IMR-90 (cell line): Measurements from ENCODE around the gene HMGA1. TPM values are rescaled to one million over a fixed set of nuclear protein-coding genes. Genes with fewer than 3 reads are reported as not detected.

Experiments used
- ATAC-seq: fragments of 200-7000 bp; cut with Tn5 transposase; 2 replicates; pipeline ENCODE4 v1.9.1; 2020; ENCODE audit warnings: low read depth, mild to moderate bottlenecking, moderate library complexity
- BruUV-seq: library from RNA; stranded (reverse); fragments of 400-500 nt; replicated peaks from 2 replicates; lab custom pipeline; 2021; lab: Mats Ljungman, UMichigan
- CTCF ChIA-PET: fragments of 300-600 bp; formaldehyde crosslinking; extraction: SDS; loops from one replicate; lab custom pipeline; 2021; ENCODE audit warnings: antibody characterized with exemption; lab: Yijun Ruan, JAX
- POLR2A ChIA-PET: fragments of 300-600 bp; sonication (Branson Sonifier 250); formaldehyde crosslinking; loops from one replicate; lab custom pipeline; 2022; ENCODE audit warnings: antibody characterized with exemption; ENCODE audit not compliant: unreplicated experiment; lab: Charles Lee
- DNase-seq: peaks from one replicate; pipeline ENCODE4 v3.0.0; 2013
- H2AFZ ChIP-seq: replicated peaks from 2 replicates; pipeline ENCODE3; 2013; ENCODE audit warnings: low read length, mild to moderate bottlenecking; ENCODE audit not compliant: poor library complexity
- H2AK5ac ChIP-seq: 2 replicates; pipeline ENCODE4 v1.6.1; 2013; ENCODE audit warnings: low read depth, low read length, inconsistent platforms
- H2AK9ac ChIP-seq: replicated peaks from 2 replicates; pipeline ENCODE3; 2013; ENCODE audit warnings: mild to moderate bottlenecking, low read depth, low read length, moderate library complexity; ENCODE audit not compliant: poor library complexity
- H2BK120ac ChIP-seq: 2 replicates; pipeline ENCODE4 v1.6.1; 2013; ENCODE audit warnings: low read depth, low read length, inconsistent platforms
- H2BK15ac ChIP-seq: 3 replicates; pipeline ENCODE4 v1.6.1; 2013; ENCODE audit warnings: low read depth, low read length, inconsistent platforms
- H2BK20ac ChIP-seq: 2 replicates; pipeline ENCODE4 v1.6.1; 2013; ENCODE audit warnings: low read depth, mild to moderate bottlenecking, inconsistent platforms, low read length, moderate library complexity
- H2BK5ac ChIP-seq: 2 replicates; pipeline ENCODE4 v1.6.1; 2013; ENCODE audit warnings: mild to moderate bottlenecking, low read depth, low read length, inconsistent platforms; ENCODE audit not compliant: poor library complexity, severe bottlenecking
- H3K14ac ChIP-seq: replicated peaks from 2 replicates; pipeline ENCODE4 v1.6.1; 2013; ENCODE audit warnings: low read depth, low read length, inconsistent platforms
- H3K18ac ChIP-seq: 2 replicates; pipeline ENCODE4 v1.6.1; 2013; ENCODE audit warnings: low read depth, low read length, control low read depth
- H3K23ac ChIP-seq: 2 replicates; pipeline ENCODE4 v1.6.1; 2013; ENCODE audit warnings: low read depth, low read length, inconsistent platforms
- H3K27ac ChIP-seq: 2 replicates; pipeline ENCODE4 v1.5.1; 2013; ENCODE audit warnings: mild to moderate bottlenecking, control low read depth, low read length; ENCODE audit not compliant: insufficient read depth
- H3K27me3 ChIP-seq: 2 replicates; pipeline ENCODE4 v1.6.1; 2013; ENCODE audit warnings: low read length; ENCODE audit not compliant: control insufficient read depth, insufficient read depth
- H3K36me3 ChIP-seq: 2 replicates; pipeline ENCODE4 v1.6.1; 2013; ENCODE audit warnings: low read length, mixed read lengths; ENCODE audit not compliant: control insufficient read depth, insufficient read depth
- H3K4ac ChIP-seq: 2 replicates; pipeline ENCODE4 v1.6.1; 2013; ENCODE audit warnings: low read depth, low read length, inconsistent platforms
- H3K4me1 ChIP-seq: 2 replicates; pipeline ENCODE4 v1.6.1; 2013; ENCODE audit warnings: low read length, mixed read lengths; ENCODE audit not compliant: control insufficient read depth, insufficient read depth
- H3K4me2 ChIP-seq: 2 replicates; pipeline ENCODE4 v1.6.1; 2013; ENCODE audit warnings: low read depth, mild to moderate bottlenecking, control low read depth, low read length, moderate library complexity
- H3K4me3 ChIP-seq: 2 replicates; pipeline ENCODE4 v1.5.1; 2013; ENCODE audit warnings: low read depth, mild to moderate bottlenecking, control low read depth, low read length, moderate library complexity; ENCODE audit not compliant: insufficient read depth
- H3K56ac ChIP-seq: 2 replicates; pipeline ENCODE4 v1.6.1; 2013; ENCODE audit warnings: low read length, inconsistent platforms; ENCODE audit not compliant: insufficient read depth; ENCODE audit errors: extremely low read depth
- H3K79me1 ChIP-seq, 2 experiments: 2 replicates each; pipeline ENCODE4 v1.6.1; 2013; ENCODE audit warnings: low read length in 2 of 2, inconsistent platforms in 1 of 2, low read depth in 1 of 2
- H3K9ac ChIP-seq: 2 replicates; pipeline ENCODE4 v1.6.1; 2013; ENCODE audit warnings: low read depth, low read length, control low read depth
- H3K9me1 ChIP-seq: 2 replicates; pipeline ENCODE4 v1.6.1; 2013; ENCODE audit warnings: low read length, inconsistent platforms; ENCODE audit not compliant: insufficient read depth
- H3K9me3 ChIP-seq: 2 replicates; pipeline ENCODE4 v1.6.1; 2013; ENCODE audit warnings: low read length; ENCODE audit not compliant: control insufficient read depth, insufficient read depth
- H4K20me1 ChIP-seq: 2 replicates; pipeline ENCODE4 v1.6.1; 2013; ENCODE audit warnings: low read length, inconsistent platforms; ENCODE audit not compliant: insufficient read depth
- H4K5ac ChIP-seq: 2 replicates; pipeline ENCODE4 v1.6.1; 2013; ENCODE audit warnings: mild to moderate bottlenecking, low read depth, low read length, control low read depth
- H4K8ac ChIP-seq, 2 experiments: 2 replicates each; pipeline ENCODE4 v1.6.1; 2013; ENCODE audit warnings: low read depth in 2 of 2, low read length in 2 of 2, control low read depth in 1 of 2, inconsistent platforms in 1 of 2
- H4K91ac ChIP-seq: 2 replicates; pipeline ENCODE4 v1.6.1; 2013; ENCODE audit warnings: low read depth, low read length, inconsistent platforms; ENCODE audit not compliant: insufficient read depth
- BHLHE40 ChIP-seq: fragments of 150-350 bp; IDR thresholded peaks from 2 replicates; pipeline ENCODE4 v1.6.1; 2016; ENCODE audit warnings: mild to moderate bottlenecking, low read depth, low read length
- CEBPB ChIP-seq: IDR thresholded peaks from 2 replicates; pipeline ENCODE4 v1.6.1; 2012; ENCODE audit warnings: low read depth, low read length, improper control_type of control experiment
- CHD1 ChIP-seq: IDR thresholded peaks from 2 replicates; pipeline ENCODE4 v1.6.1; 2012; ENCODE audit warnings: low read depth, low read length, improper control_type of control experiment
- CTCF ChIP-seq: conservative IDR thresholded peaks from 2 replicates; pipeline ENCODE4 v1.5.1; 2012; ENCODE audit warnings: mild to moderate bottlenecking, low read depth, low read length, improper control_type of control experiment
- ELK1 ChIP-seq: fragments of 150-350 bp; IDR thresholded peaks from 2 replicates; pipeline ENCODE4 v1.6.1; 2016; ENCODE audit warnings: low read depth, mild to moderate bottlenecking, low read length, moderate library complexity, borderline replicate concordance
- FOS ChIP-seq: fragments of 150-350 bp; IDR thresholded peaks from 2 replicates; pipeline ENCODE4 v1.6.1; 2016; ENCODE audit warnings: low read depth, low read length
- MAFK ChIP-seq: IDR thresholded peaks from 2 replicates; pipeline ENCODE4 v1.6.1; 2012; ENCODE audit warnings: low read depth, low read length, improper control_type of control experiment
- MAZ ChIP-seq: IDR thresholded peaks from 2 replicates; pipeline ENCODE4 v1.6.1; 2012; ENCODE audit warnings: low read depth, mild to moderate bottlenecking, low read length, improper control_type of control experiment, moderate library complexity, borderline replicate concordance
- MXI1 ChIP-seq: IDR thresholded peaks from 2 replicates; pipeline ENCODE4 v1.6.1; 2012; ENCODE audit warnings: low read depth, mild to moderate bottlenecking, low read length, moderate library complexity, borderline replicate concordance
- POLR2A ChIP-seq: IDR thresholded peaks from 2 replicates; pipeline ENCODE4 v1.6.1; 2012; ENCODE audit warnings: mild to moderate bottlenecking, low read depth, low read length
- RAD21 ChIP-seq: IDR thresholded peaks from 2 replicates; pipeline ENCODE4 v1.6.1; 2012; ENCODE audit warnings: low read length, improper control_type of control experiment
- RCOR1 ChIP-seq: IDR thresholded peaks from 2 replicates; pipeline ENCODE4 v1.6.1; 2012; ENCODE audit warnings: mild to moderate bottlenecking, low read length, improper control_type of control experiment; ENCODE audit not compliant: insufficient replicate concordance
- RFX5 ChIP-seq: IDR thresholded peaks from 2 replicates; pipeline ENCODE4 v1.8.0; 2012; ENCODE audit warnings: low read depth, mild to moderate bottlenecking, low read length, moderate library complexity
- SMC3 ChIP-seq: fragments of 150-350 bp; IDR thresholded peaks from 2 replicates; pipeline ENCODE4 v1.6.1; 2016; ENCODE audit warnings: low read depth, mild to moderate bottlenecking, antibody characterized with exemption, low read length, moderate library complexity
- USF2 ChIP-seq: fragments of 150-350 bp; IDR thresholded peaks from 2 replicates; pipeline ENCODE4 v1.6.1; 2017; ENCODE audit warnings: mild to moderate bottlenecking, antibody characterized with exemption, low read length, low read depth
- WGBS, 2 experiments: methylation state at CpG; one replicate each; pipeline versions ENCODE4 v1.1.5 to v1.1.7; 2013; ENCODE audit warnings: missing lambda C conversion rate in 2 of 2; ENCODE audit not compliant: insufficient read length in 1 of 2; ENCODE audit errors: extremely low coverage in 2 of 2; 5-methylcytosine and 5-hydroxymethylcytosine counted together
- dilution Hi-C: fragments of 300-500 bp; cut with HindIII; formaldehyde crosslinking; loops from one replicate; pipeline ENCODE4 v1.14.3; 2018; ENCODE audit warnings: low sequenced_read_pairs; ENCODE audit not compliant: unreplicated experiment
- in situ Hi-C: fragments of 300-500 bp; cut with MboI; formaldehyde crosslinking; loops from 3 replicates; pipeline ENCODE4 v1.14.3; 2019; ENCODE audit warnings: low sequenced_read_pairs, inconsistent platforms, mixed read lengths
- intact Hi-C: fragments of 100-400 bp; cut with micrococcal nuclease; formaldehyde crosslinking; loops from 2 replicates; pipeline ENCODE4 v1.10.0; 2022
- polyA plus RNA-seq, 3 experiments: library from polyadenylated mRNA; depleted of rRNA; stranded (reverse); fragments of >200 nt; gene quantifications; 2 replicates each; pipeline ENCODE4 v1.2.3, GENCODE V29; 2012; ENCODE audit warnings: low replicate concordance in 1 of 3
- total RNA-seq: library from RNA; depleted of rRNA; stranded (reverse); fragments of >200 nt; gene quantifications from 2 replicates; pipeline ENCODE4 v1.2.3, GENCODE V29; 2012

The HMGA1 gene
- total and polyA plus RNA-seq, 2 of the 4 experiments (the other 2 are of a cell fraction) = 101 to 589 TPM

GRCh38 chr6:34213772-34214171 lies 22.9 kb upstream of the HMGA1 start:
- Histone ChIP-seq H3K9ac (no peak overlapping the region), H3K14ac (no peak overlapping the region), H4K5ac (no peak overlapping the region), H3K4ac (no peak overlapping the region), H2BK20ac (peak overlapping the region; percentile 23; the same call in 1 of the 2 replicates), H3K4me1 (no peaks in the 10 kb centered on the region; the same call in 1 of the 2 replicates), H3K79me1 (no peaks in the 10 kb centered on the region), H3K18ac (no peak overlapping the region; the same call in 1 of the 2 replicates), H3K4me3 (no peak overlapping the region), H3K27ac (no peak overlapping the region), H2AK5ac (peak overlapping the region; percentile 57; the same call in 1 of the 2 replicates), H3K36me3 (no peaks in the 10 kb centered on the region), H4K91ac (no peak overlapping the region), H2BK5ac (peak overlapping the region; percentile 75), H4K20me1 (no peaks in the 10 kb centered on the region; the same call in 1 of the 2 replicates), H3K56ac (no peak overlapping the region), H2BK15ac (no peak overlapping the region; the same call in 2 of the 3 replicates), H3K27me3 (no peaks in the 10 kb centered on the region), H2AFZ (no peak overlapping the region), H2AK9ac (no peak overlapping the region), H3K9me3 (no peaks in the 10 kb centered on the region), H2BK120ac (no peak overlapping the region), H3K23ac (no peak overlapping the region), H3K9me1 (0 out of 2 replicates have a peak, but pooled peaks cover 4% of the 10 kb centered on the region), H3K4me2 (no peak overlapping the region), H4K8ac (peak overlapping the region in 1 of 2 experiments; percentile 57; a peak in 1 of 4 replicates)
- TF ChIP-seq CEBPB (no peak), SMC3 (no peak), MAZ (no peak), POLR2A (no peak), RCOR1 (peak; percentile 36), FOS (peak; percentile 37; the same call in 1 of the 2 replicates), RAD21 (no peak), CHD1 (no peak), ELK1 (no peak), BHLHE40 (no peak), RFX5 (no peak), USF2 (no peak), MXI1 (no peak), MAFK (peak; percentile 77), CTCF (no peak)
- WGBS, 2 experiments = no CpG with 5 or more reads among the region's 4 CpGs
- ChIA-PET POLR2A (no interaction called here), CTCF (interaction anchor here (0.6 to 1.9 kb wide), 2 partner anchors 15 to 18 kb away, joined by 3 to 6 read pairs; no protein-coding TSS in a partner anchor)
- DNase-seq (peak; percentile 81), ATAC-seq (peak; percentile 91)
- BruUV-seq = no TSS peak
- in situ Hi-C loops (no loop called here), dilution Hi-C loops (no loop called here), intact Hi-C loops (loop anchor here (2.0 kb wide), 1 partner anchor 23 kb away; the partner anchor contains the start of gene HMGA1)
